PC-3 (cell line): Measurements from ENCODE around the gene LTC4S.

Experiments used
- CTCF ChIP-seq: fragments of 300-600 bp; sonication (generic); conservative IDR thresholded peaks from 2 replicates; pipeline ENCODE4 v1.5.1; 2017; ENCODE audit warnings: antibody characterized with exemption, low read depth, mild to moderate bottlenecking, low read length
- EZH2 ChIP-seq: fragments of 300-600 bp; sonication (generic); IDR thresholded peaks from one replicate; pipeline ENCODE4 v1.6.1; 2017; ENCODE audit warnings: antibody characterized with exemption, mild to moderate bottlenecking, low read length; ENCODE audit not compliant: unreplicated experiment

DNA sequence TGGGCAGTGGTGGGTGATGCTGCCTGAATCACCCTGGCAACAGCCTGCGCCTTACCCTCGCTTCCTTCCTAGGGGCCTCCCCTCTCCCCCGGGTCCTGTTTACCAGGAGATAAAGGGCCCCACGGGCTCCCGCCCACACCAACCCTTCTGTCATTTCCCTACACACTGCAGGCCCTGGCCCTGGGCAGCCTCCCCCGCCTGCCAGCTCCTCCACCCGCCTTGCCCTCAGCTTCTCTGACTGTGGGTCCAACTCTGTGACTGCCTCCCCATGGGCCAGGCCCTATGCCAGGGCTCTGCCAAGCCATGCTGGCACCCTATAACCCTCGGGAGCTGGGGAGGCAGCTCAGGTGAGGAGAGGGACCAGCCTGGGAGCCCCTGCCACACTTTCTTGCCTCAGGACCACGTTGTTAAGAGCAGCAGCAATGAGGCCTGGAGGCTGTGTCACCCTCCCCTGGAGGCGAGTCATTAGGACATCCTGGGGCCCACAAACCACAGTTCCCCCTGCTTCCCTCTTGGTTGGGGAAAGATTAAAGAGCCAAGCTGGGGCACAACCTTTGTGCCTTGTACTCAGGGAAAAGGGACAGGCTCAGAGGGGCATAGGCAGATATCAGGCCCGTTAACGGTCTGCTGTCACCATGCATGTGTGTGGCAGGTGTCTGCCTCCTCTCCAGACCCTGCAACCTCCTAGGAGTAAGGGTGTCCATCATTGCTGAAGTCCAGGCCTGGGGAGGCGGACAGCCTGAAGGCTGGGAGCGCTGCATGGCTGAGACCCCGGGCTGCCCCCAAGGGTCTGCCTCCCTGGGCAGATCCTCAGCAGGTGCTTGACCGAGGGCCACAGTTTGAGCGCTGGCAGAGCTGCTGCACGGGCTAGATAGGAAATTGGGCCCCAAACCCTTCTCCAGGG, 10.1 kb downstream of the LTC4S start:
- TF ChIP-seq CTCF (no peak), EZH2 (no peak)
